ENCODE measurements around the gene KIF26A.

Gene KIF26A

GRCh38 chr14:104179564-104180129 lies 41.3 kb downstream of the KIF26A start:
- DNase-seq: no peak

GRCh38 chr14:104180561-104181165 lies 42.3 kb downstream of the KIF26A start:
- no peak for DNase-seq

- DNase-seq: no peak
Measured at GRCh38 chr14:104181761-104182530, 43.6 kb downstream of the KIF26A start.

- no peak for DNase-seq
Measured at GRCh38 chr14:104182857-104183425, 44.6 kb downstream of the KIF26A start.

- no peak for DNase-seq
Measured at GRCh38 chr14:104183796-104184195, 45.4 kb downstream of the KIF26A start.

GRCh38 chr14:104184506-104184905 lies 46.1 kb downstream of the KIF26A start:
- no peak for DNase-seq

- no peak for DNase-seq
Measured at GRCh38 chr14:104184911-104185499, 46.6 kb downstream of the KIF26A start.

- DNase-seq: no peak
Measured at GRCh38 chr14:104185916-104186495, 47.6 kb downstream of the KIF26A start.

- DNase-seq: no peak
Measured at GRCh38 chr14:104186575-104186974, 48.2 kb downstream of the KIF26A start.

- no peak for DNase-seq
Measured at GRCh38 chr14:104187121-104187889, 48.9 kb downstream of the KIF26A start.

- DNase-seq: no peak
Measured at GRCh38 chr14:104187931-104188726, 49.7 kb downstream of the KIF26A start.

GRCh38 chr14:104188727-104189400 lies 50.5 kb downstream of the KIF26A start:
- DNase-seq: no peak

- no peak for DNase-seq
Measured at GRCh38 chr14:104189629-104190335, 51.4 kb downstream of the KIF26A start.

GRCh38 chr14:104190396-104191000 lies 52.1 kb downstream of the KIF26A start:
- DNase-seq: no peak

- DNase-seq: no peak
Measured at GRCh38 chr14:104191409-104191997, 53.1 kb downstream of the KIF26A start.

GRCh38 chr14:104192146-104192882 lies 53.9 kb downstream of the KIF26A start:
- DNase-seq: no peak

- DNase-seq: no peak
Measured at GRCh38 chr14:104192883-104193245, 54.5 kb downstream of the KIF26A start.

GRCh38 chr14:104194016-104194415 lies 55.6 kb downstream of the KIF26A start:
- no peak for DNase-seq

All from fibroblast of skin of abdomen (primary cell).